ENCODE measurements around the gene TBC1D22A.

GRCh38 chr22:46867106-46867505 lies 104.7 kb downstream of the TBC1D22A start:
- TF ChIP-seq CTCF (IDR thresholded peaks at IDR 0.05) (no peak), POLR2A (IDR thresholded peaks at IDR 0.05) (no peak)

Data from right lobe of liver (tissue), 4 donors.